Right lung (tissue), 5 donors: Measurements from ENCODE around the gene VANGL1. TPM values are rescaled to one million over a fixed set of nuclear protein-coding genes. Genes with fewer than 3 reads are reported as not detected.

ENCODE experiments used
- DNase-seq, 2 donors: peaks; one replicate each; pipeline ENCODE4 v3.0.0-alpha.2; 2013
- polyA plus RNA-seq, 5 donors: library from polyadenylated mRNA; unstranded; fragments of 120-200 nt; gene quantifications; one replicate each; pipeline versions ENCODE4 v1.2.1 to v1.2.3, GENCODE V29; 2013; ENCODE audit warnings: inconsistent platforms in 1 of 5, low replicate concordance in 1 of 5; ENCODE audit not compliant: insufficient read length in 5 of 5, insufficient read depth in 1 of 5

VANGL1 gene
- polyA plus RNA-seq, 5 donors, result 12.8 to 18.1 (median 14.1) TPM

DNA sequence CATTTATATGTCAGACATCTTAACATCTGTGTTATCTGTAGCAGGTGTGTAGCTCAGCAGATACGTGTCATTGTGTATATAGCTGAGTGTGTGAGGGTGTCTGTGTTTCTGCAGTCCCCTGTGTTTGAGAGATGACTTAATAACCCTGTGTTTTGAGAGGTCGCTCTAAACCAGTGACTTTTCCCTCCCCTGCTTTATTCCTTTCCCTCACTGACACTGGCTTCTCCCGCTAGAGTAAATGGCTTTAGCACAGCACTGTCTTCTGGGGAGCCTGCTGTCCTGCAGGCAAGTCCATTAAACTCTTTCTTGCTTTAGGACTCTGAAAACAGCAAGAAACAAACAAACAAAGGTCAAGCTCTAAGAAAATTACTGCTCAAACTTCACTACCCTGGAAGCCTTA is 53.0 kb downstream of the VANGL1 start:
- no peak for DNase-seq

DNA sequence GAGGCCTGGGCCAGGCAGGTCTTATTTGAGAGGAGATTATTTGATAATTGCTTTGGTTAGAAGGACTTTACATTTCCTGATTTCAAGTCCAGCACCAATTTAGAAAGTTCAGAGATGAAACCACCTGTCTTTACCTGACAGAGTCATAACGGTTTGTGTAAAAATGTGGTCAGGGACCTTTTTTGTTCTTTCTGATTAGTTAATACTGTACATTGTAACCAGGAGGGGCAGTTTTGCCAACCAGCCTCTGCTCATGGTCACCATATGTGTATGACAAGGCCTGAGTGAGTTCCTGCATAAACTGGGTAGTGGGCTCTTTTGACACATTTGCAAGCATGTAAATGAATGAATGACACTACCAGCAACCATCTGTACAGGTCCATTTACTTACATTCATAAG is 55.8 kb downstream of the VANGL1 start:
- DNase-seq, result no peak

GRCh38 chr1:115701090-115701489 is 59.3 kb downstream of the VANGL1 start:
- DNase-seq, result no peak

DNA sequence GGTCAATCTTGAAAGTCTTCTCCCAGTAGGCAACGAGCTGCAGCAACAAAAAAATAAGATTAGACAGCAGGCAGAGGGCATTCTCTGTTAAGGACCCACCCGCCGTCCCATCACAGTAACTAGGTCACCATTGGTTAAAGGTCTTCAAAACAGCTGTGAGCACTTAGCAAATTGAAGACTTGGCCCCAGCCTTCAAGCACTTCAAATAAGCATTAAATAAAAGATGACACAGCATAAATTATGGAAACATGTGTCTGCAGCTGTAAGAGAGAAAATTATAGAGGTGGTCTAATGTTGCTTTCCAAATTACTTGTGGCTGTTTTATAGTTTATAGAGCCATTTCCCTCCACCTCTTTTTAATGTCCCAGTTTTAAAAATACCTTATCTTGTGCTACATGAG is 61.2 kb downstream of the VANGL1 start:
- peak in 1 of 2 donors; percentile 45 for DNase-seq

GRCh38 chr1:115705085-115705951 is 63.5 kb downstream of the VANGL1 start:
- no peak for DNase-seq

- DNase-seq, result no peak
Measured at GRCh38 chr1:115705963-115706362, 64.2 kb downstream of the VANGL1 start.

DNA sequence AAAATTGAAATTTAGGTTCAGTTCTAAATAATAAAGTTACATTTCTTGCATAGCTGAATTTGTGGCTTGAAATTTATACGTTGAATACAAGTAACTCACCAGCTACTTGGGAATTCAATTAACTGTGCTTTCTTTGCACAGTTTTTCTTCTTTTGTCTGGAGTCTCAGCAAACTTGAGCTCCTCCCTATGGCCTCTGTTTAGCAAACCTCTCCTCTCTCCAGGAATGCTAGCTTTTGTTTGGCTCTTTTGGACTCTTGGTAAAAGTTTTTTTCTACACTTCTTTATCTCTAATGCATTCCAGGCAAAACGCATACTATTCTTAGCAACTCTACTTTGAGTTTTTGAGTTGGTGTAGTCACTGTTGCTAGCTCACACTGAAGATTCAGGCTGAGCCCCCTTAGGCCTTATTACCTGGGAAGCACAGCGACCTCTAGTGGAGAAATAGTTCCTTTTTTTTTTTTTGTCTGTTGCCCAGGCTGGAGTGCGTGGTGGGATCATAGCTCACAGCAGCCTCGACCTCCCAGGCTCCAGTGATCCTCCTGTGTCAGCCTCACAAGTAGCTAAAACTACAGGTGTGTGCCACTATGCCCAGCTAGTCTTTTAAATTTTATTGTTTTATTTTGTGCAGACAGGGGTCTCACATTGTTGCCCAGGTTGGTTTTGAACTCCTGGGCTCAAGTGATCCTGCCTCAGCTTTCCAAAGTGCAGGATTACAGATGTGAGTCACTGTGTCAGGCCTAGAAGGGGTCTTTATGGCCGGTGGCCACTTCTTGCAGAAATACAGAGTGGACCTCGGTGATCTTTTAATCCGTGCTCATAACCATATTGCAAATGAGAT is 65.0 kb downstream of the VANGL1 start:
- no peak for DNase-seq

- DNase-seq, result no peak
Measured at GRCh38 chr1:115710859-115711624, 69.3 kb downstream of the VANGL1 start.

- no peak for DNase-seq
Measured at GRCh38 chr1:115712911-115713609, 71.3 kb downstream of the VANGL1 start.

GRCh38 chr1:115713906-115714305 is 72.1 kb downstream of the VANGL1 start:
- no peak for DNase-seq

DNA sequence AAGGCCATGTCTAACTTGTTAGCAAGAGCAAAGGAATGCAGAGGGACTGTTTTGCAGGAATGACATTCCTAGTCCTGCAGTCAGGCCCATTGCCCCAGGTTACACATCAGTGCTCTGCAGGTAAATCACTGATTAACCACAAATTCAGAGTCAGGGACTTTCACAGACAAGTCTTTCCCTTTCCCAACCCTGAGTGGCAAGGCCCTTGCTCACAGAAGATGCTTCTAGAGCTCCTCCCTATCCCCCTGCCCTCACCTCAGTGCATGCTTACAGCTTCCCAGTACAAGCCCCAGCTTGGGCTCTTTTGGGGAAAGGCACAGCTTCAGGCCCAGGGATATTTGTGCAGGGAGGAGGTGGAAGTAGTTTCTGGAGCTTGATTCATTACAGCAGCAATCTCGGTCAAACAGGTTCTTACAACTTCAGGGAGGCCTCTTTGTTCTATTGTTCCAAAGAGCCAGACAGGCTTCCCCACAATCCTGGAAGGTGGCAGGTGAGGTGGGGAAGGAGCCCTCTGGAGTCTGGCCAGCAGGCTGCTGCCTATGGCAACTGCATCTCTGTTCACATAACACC is 72.9 kb downstream of the VANGL1 start:
- peak; percentile 58 to 65 for DNase-seq

DNA sequence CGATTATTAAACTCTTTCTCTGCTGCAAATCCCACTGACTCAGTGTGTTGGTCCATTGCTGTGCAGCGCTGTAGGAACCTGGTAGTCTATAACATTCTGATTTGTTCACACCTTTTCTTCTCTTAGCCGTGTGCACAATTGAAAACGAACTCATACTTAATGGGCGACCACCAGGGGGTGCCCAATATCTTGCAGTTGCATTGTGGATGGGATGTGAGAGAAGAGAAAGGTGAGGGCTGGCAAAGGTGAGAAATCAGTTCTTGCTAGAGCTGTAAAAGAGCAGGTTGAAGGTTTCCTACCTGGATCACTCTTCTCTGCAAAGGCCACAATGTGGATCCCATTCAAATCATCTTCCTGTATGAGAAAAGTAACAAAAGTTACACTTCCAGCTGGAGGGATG is 75.8 kb downstream of the VANGL1 start:
- DNase-seq, result no peak

DNA sequence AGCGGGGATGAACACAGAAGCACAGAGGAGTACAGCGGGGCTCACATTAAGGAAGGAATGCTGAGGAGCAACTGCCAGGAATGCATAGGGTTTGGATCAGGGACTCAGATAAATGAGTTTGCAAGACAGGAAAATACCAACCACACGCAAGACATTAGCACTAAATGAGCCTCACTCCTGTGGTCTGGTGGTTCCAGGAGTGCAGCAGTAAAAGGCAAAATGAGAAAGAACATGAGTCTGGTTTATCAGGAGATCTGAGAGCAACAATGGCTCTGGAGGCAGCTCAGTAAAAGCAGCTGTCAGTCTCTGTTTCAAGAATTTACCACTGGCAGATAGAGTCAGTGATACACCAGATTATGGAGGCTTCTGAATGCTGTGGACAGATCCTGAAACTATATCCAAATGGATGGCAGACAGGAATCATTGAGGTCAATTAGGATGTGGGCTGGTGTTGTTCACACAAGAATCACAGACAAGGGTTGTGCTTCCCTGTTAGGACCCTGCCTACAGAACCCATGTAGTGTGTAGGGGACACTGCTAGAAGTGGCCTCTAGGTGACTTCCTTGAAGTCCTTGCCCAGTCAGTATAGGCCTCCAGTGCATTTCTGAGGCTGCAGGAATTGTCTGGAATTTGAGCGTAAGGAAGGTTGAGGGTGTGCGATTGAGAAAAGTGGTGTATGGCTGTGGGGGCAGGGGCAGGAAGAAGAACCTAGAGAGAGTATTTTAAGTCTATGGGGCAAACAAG is 76.4 kb downstream of the VANGL1 start:
- DNase-seq, result no peak

GRCh38 chr1:115719285-115719684 is 77.5 kb downstream of the VANGL1 start:
- no peak for DNase-seq

DNA sequence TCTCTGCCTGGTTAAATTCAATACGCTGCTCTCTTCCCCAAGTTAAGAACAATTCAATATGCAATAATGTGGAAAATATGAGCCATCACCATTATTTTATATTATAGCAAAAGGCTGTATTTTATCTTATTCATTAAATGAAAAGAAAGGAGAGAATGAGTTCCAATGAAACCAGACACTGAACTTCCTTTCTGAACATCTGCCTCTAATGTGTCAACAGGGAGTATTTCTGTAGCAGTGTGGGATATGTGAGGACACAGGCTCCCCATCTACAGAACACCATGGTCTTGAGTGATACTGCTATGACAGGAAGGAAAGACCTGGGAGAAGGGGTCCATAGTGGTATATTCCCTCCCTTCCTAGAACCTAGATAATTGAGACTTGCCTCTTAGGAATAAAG is 80.5 kb downstream of the VANGL1 start:
- DNase-seq, result no peak

GRCh38 chr1:115723756-115724155 is 82.0 kb downstream of the VANGL1 start:
- DNase-seq, result no peak

- no peak for DNase-seq
Measured at GRCh38 chr1:115725600-115725999, 83.8 kb downstream of the VANGL1 start.

- DNase-seq, result no peak
Measured at GRCh38 chr1:115726161-115726560, 84.4 kb downstream of the VANGL1 start.

DNA sequence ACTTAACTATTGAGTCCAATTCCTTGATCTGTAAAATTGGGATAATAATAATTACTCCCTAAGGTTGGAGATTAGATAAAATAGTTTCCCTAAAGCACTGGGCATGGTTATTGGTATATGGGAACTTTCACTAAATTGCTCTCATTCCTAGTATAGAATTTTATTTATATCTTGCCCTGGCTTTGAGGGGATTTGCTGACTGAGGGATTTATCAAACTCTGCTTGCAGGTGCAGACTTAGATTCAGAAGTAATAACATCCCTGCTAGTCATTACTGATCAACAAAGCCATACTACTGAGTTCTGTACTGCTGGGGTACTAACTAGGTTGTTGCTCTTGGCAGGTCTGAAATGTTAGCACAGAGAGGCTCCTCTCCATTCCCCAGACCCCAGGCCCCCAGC is 84.8 kb downstream of the VANGL1 start:
- DNase-seq, result no peak

DNA sequence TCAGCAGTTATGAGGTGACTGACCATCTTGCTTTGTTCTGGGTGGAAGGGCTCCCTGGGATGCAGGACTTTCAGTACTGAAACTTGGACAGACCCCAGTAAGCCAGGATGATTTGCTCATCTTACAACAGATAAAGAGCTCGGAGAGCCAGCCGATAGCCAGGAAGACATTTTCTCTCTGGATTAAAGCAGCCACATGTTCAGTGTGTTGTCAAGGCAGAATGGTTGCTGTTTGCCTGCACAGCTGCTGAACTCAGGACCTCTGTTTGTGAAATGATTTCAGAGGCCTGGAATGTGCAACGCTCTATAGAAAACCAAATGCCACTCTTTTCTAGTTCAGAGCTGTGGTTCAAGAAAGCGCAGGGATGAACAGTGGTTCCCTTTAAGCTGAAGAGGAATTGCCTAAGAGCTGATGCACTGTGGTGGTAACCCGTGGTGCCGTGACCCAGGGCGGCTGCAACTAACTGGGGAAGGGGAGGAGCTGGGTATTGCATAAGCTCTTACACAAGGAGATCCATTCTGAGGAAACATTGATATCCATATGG is 86.0 kb downstream of the VANGL1 start:
- peak; percentile 89 to 93 for DNase-seq
